SU-DHL-6 (cell line): Measurements from ENCODE around the gene KCNC4.

ENCODE experiments used
- CTCF ChIP-seq: fragments of 200-600 bp; sonication (generic); IDR thresholded peaks from one replicate; pipeline ENCODE4 v1.5.1; 2017; ENCODE audit warnings: antibody characterized with exemption, mild to moderate bottlenecking, low read length, moderate library complexity; ENCODE audit not compliant: insufficient read depth, poor library complexity, severe bottlenecking
- EZH2phosphoT487 ChIP-seq: fragments of 200-600 bp; sonication (generic), shearing (Covaris generic); conservative IDR thresholded peaks from 2 replicates; pipeline ENCODE4 v1.6.1; 2018; ENCODE audit warnings: mild to moderate bottlenecking, antibody characterized with exemption, low read length, moderate library complexity, mixed read lengths

GRCh38 chr1:110192541-110192940 lies 17.6 kb upstream of the KCNC4 start:
- TF ChIP-seq CTCF = no peak
- no peak for TF ChIP-seq EZH2phosphoT487
